ENCODE measurements around the gene CNMD. TPM values are rescaled to one million over a fixed set of nuclear protein-coding genes. Genes with fewer than 3 reads are reported as not detected.

Gene CNMD
- total RNA-seq, 1 donor from 2014 or later = not detected

DNA sequence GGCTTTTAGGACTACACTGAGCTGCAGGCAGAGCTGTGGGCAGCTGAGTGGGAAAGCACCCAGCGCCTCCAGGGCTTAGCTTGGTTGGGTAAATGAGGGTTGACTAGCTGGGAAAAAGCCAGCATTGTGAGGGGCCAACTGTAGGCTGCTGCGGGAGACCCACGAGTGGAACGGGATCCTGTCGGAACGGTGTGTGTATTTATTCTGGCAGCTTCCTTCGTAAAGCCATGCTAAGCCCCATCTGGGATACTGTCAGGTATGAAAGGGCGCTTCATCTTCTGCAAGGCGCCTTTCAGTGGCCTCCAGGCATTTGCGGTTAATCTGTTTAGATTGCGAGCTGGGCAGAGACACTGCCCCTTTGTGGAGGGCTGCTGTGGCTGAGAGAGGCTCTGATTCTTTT, 39.5 kb upstream of the CNMD start:
- Histone ChIP-seq H3K36me3 (no peaks in the 10 kb centered on the region), H3K27ac (no peak overlapping the region), H3K9me3 (no peaks in the 10 kb centered on the region), H3K27me3 (no peaks in the 10 kb centered on the region), H3K4me3 (no peak overlapping the region), H3K4me1 (no peaks in the 10 kb centered on the region)
- intact Hi-C loops (cut with DNase I) = no loop called here
- DNase-seq (no peak), ATAC-seq (no peak)
- no peak for TF ChIP-seq CTCF (IDR thresholded peaks at IDR 0.05)

DNA sequence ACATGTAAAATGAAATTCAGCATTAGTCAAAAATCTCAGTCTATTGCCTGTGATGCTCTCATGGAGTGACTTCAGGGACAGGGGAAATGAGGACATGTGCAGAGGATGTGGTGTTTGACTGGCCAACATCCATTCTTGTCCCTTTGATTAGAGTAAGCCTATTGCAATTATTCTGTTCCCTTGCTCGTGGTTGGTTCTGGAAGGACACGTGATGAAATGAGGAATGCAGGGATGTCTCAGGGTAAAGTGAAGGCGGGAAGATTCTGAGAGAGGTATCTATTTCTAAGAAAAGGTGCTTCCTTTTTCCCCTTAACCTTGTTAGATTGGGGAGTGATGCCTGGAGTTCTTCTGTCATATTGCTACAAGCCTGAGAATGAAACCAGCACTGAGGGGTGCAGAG, 37.1 kb upstream of the CNMD start:
- Histone ChIP-seq H3K4me1 (no peaks in the 10 kb centered on the region), H3K4me3 (no peak overlapping the region), H3K27me3 (peaks cover 5% of the 10 kb centered on the region), H3K27ac (no peak overlapping the region), H3K9me3 (no peaks in the 10 kb centered on the region), H3K36me3 (no peaks in the 10 kb centered on the region)
- DNase-seq (no peak), ATAC-seq (no peak)
- intact Hi-C loops (cut with DNase I) = no loop called here
- no peak for TF ChIP-seq CTCF (IDR thresholded peaks at IDR 0.05)

DNA sequence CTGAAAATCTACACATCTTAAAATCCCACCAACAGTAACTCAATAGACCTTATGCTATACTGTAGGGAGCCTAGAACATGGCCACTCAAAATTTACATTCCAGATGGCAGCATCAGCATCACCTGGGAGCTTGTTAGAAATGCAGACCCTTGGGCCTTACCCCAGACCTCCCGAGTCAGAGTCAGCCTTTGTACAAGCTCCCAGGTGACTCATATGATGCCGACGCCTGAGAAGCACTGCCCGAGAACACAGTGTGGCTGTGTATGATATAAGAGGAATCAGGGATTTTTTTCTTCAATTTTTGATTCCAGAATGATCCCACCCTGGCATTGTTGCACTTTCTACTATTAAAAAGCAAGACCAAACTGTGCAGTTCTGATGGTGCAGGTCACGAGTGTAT, 35.9 kb upstream of the CNMD start:
- H3K36me3 ChIP-seq = no peaks in the 10 kb centered on the region
- H3K9me3 ChIP-seq = no peaks in the 10 kb centered on the region
- no peak for DNase-seq
- TF ChIP-seq CTCF (IDR thresholded peaks at IDR 0.05) = no peak
- H3K27me3 ChIP-seq = peaks cover 5% of the 10 kb centered on the region
- no peak for ATAC-seq
- intact Hi-C loops (cut with DNase I) = no loop called here
- no peak overlapping the region for H3K4me3 ChIP-seq
- H3K27ac ChIP-seq = no peak overlapping the region
- no peaks in the 10 kb centered on the region for H3K4me1 ChIP-seq

- Histone ChIP-seq H3K36me3 (no peaks in the 10 kb centered on the region), H3K27ac (no peak overlapping the region), H3K9me3 (no peaks in the 10 kb centered on the region), H3K4me3 (no peak overlapping the region), H3K4me1 (no peaks in the 10 kb centered on the region), H3K27me3 (peaks cover 5% of the 10 kb centered on the region)
- ATAC-seq = no peak
- no peak for TF ChIP-seq CTCF (IDR thresholded peaks at IDR 0.05)
- intact Hi-C loops (cut with DNase I) = no loop called here
- DNase-seq = no peak
Observed at GRCh38 chr13:52767949-52768516, 28.4 kb upstream of the CNMD start.

GRCh38 chr13:52765611-52766390, 26.2 kb upstream of the CNMD start:
- Histone ChIP-seq H3K36me3 (no peaks in the 10 kb centered on the region), H3K4me3 (no peak overlapping the region), H3K4me1 (no peaks in the 10 kb centered on the region), H3K27me3 (no peaks in the 10 kb centered on the region), H3K27ac (no peak overlapping the region), H3K9me3 (no peaks in the 10 kb centered on the region)
- DNase-seq (no peak), ATAC-seq (no peak)
- no peak for TF ChIP-seq CTCF (IDR thresholded peaks at IDR 0.05)
- intact Hi-C loops (cut with DNase I) = no loop called here
